ENCODE results near the gene ASRGL1.

The ASRGL1 gene

DNA sequence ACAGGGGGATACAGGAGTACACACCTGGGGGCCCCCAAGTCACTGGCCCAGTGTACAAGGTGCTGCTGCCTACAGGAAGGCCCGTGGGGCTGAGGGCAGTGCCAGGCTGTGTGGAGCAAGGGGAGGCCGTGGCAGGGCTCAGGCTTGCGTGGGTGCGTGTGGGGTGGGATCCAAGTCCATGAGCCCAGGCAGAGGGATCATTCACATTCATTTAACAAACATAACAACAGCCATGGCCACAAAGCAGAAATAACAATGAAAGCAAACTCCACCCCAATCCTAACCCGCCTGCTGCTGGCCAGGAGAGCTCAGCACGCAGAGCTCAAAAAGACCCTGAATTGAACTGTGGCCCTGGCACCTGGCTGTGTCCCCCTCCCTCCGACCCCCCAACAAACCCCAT, 64.6 kb downstream of the ASRGL1 start:
- TF ChIP-seq, protein P1, sequence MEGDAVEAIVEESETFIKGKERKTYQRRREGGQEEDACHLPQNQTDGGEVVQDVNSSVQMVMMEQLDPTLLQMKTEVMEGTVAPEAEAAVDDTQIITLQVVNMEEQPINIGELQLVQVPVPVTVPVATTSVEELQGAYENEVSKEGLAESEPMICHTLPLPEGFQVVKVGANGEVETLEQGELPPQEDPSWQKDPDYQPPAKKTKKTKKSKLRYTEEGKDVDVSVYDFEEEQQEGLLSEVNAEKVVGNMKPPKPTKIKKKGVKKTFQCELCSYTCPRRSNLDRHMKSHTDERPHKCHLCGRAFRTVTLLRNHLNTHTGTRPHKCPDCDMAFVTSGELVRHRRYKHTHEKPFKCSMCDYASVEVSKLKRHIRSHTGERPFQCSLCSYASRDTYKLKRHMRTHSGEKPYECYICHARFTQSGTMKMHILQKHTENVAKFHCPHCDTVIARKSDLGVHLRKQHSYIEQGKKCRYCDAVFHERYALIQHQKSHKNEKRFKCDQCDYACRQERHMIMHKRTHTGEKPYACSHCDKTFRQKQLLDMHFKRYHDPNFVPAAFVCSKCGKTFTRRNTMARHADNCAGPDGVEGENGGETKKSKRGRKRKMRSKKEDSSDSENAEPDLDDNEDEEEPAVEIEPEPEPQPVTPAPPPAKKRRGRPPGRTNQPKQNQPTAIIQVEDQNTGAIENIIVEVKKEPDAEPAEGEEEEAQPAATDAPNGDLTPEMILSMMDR (IDR thresholded peaks at IDR 0.05; ENCODE audit: borderline replicate concordance, insufficient read depth, low read depth, low read length) = no peak
- no peak overlapping the region for H3K4me3 ChIP-seq (ENCODE audit: low read depth, low read length)

DNA sequence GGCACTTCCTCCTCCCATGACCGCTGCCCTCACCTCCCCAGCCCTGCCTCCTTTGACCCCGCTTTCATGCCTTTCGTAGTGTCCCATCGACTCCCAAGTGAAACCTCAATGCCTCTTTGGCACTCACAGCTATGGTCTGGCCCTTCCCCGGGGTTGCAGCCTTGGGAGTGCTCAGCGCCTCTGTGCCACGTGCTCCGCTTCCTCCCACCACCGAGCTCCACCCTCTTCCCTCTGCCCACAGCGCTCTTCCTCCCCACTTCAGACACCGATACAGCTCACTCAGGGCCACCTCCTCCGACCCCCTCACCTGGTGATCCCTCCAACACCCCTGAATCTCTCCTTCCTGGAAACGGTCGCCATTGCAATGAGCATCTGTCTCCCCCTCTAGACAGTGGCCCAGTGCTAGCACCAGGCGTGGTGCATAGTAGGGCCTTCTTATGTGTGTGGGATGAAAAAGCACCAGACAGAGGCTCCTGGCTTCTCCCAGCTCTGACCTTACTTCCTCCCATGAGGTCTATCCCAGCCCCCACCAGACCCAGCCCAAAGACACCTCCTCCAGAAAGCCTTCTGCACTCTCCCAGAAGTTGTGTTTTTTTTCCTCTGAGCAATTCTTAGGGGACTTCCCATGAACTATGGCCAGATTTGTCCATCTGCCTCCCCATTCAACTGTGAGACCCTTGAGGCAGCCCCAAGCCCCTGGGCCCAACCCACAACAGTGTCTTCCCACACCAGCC, 65.1 kb downstream of the ASRGL1 start:
- TF ChIP-seq, protein P1 (IDR thresholded peaks at IDR 0.05; ENCODE audit: borderline replicate concordance, insufficient read depth, low read depth, low read length) = no peak
- no peak overlapping the region for H3K4me3 ChIP-seq (ENCODE audit: low read depth, low read length)

DNA sequence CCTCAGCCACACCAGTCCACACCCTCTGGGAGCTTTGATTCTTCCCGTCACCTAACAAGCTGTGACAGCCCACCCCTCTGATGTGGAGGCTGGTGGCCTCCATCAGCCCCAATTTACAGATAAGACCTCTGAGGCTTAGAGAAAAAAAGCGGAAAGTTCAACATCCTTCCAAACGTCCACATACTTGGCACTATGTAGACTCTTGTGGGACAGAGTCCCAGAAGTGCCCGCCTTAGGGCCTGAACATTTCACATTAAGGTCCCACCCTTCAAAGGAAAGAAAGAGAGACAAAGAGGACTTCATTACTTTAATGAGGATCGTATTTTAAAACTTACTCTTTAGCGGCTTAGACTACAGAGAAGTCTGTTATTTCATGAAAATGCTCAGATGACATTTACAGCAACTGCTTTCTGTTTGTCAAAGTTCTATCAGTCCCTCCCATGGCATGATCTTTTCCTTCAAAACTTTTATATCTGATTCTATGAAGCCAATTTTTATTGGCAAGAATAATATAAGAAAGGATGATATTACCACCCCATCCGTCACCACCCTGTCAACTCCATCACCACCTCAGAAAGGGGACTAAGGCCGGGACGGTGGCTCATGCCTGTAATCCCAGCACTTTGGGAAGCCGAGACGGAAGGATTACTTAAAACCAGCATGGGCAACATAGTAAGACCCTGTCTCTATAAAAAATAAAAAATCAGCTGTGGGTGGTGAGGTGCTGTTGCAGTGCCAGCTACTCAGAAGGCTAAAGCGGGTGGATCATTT, 65.9 kb downstream of the ASRGL1 start:
- TF ChIP-seq, protein P1 (IDR thresholded peaks at IDR 0.05; ENCODE audit: borderline replicate concordance, insufficient read depth, low read depth, low read length) = no peak
- H3K4me3 ChIP-seq (ENCODE audit: low read depth, low read length) = no peak overlapping the region

DNA sequence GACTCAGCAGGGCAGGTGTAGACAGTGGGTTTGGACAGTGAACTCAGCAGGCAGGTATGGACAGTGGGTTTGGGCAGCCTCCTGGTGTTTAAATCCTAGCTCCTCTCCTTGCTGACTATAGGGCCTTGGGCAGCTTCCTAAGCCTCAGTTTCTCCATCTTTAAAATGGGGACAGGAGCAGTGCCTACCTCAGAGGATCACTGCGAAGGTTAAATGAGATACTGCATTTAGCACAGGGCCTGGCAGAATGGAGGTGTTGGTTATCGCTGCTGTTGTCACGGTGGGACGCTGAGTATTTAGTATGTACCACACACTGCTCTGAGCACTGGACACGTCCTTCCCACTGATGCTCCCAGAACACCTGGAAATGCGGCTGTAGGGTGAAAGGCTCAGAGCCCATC, 67.2 kb downstream of the ASRGL1 start:
- H3K4me3 ChIP-seq (ENCODE audit: low read depth, low read length) = no peak overlapping the region
- TF ChIP-seq, protein P1 (IDR thresholded peaks at IDR 0.05; ENCODE audit: borderline replicate concordance, insufficient read depth, low read depth, low read length) = no peak

DNA sequence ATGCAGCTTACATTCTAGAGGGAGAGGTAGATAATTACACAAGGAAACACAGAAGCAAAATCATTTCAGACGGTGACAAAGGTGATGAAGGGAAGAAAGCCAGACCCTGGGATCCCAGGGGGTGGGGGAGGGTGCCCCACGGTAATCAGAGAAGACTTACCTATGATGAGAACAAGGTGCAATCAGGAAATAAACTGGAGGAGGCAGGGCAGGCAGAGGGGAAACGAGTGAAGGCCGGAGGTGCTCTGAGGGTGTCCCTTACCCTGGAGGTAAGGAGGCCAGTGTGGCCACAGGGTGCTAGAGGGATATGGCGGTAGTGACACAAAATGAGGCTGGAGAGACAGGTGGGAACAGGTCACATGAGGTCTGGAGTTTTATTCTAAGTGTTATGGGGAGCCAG, 67.7 kb downstream of the ASRGL1 start:
- TF ChIP-seq, protein P1 (IDR thresholded peaks at IDR 0.05; ENCODE audit: borderline replicate concordance, insufficient read depth, low read depth, low read length) = no peak
- no peak overlapping the region for H3K4me3 ChIP-seq (ENCODE audit: low read depth, low read length)

DNA sequence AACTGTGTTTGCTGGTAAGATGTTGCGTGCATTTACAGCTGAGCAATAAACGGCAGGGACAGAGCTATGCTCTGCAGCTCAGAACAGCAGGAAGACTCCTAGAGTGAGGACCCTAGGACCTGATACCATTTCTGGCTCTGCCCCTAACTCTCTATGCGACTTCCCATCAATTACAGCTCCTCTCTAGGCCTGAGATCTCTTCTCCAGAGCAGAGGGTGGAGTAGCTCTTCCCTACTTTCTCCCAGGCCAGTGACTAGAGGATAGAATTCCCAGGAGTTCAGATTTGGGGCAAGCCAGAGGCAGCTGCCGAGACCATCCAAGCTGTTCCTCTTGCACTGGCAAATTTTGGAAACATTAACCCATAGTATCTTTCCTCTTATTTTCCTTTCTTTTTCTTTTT, 68.8 kb downstream of the ASRGL1 start:
- TF ChIP-seq, protein P1 (IDR thresholded peaks at IDR 0.05; ENCODE audit: borderline replicate concordance, insufficient read depth, low read depth, low read length) = no peak
- no peak overlapping the region for H3K4me3 ChIP-seq (ENCODE audit: low read depth, low read length)

DNA sequence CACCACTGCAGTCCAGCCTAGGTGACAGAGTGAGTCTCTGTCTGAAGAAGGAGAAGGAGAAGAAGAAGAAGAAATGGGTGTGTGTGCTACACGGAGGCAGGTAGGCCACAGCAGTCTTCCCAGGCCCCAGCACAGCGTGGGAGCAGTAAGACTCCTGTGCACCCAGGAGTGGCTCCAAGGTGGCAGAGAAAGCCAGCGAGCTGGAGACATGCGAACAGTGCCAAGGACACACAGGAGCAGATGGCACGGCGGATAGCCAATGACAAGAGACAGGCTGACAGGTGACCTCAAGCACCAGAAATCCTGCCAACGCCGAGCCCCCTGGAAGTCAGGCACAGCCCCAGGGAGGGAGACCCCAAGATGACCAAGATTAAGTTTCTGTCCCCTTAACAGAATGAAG, 72.6 kb downstream of the ASRGL1 start:
- TF ChIP-seq, protein P1 (IDR thresholded peaks at IDR 0.05; ENCODE audit: borderline replicate concordance, insufficient read depth, low read depth, low read length) = no peak
- H3K4me3 ChIP-seq (ENCODE audit: low read depth, low read length) = no peak overlapping the region
